A673 (cell line): ENCODE data around the gene NEK7. TPM values are rescaled to one million over a fixed set of nuclear protein-coding genes. Genes with fewer than 3 reads are reported as not detected.

Experiments
- BruUV-seq: library from RNA; stranded (reverse); fragments of 400-500 nt; replicated peaks from 2 replicates; lab custom pipeline; 2021; lab: Mats Ljungman, UMichigan
- CTCF ChIA-PET: fragments of 300-600 bp; sonication (Branson Sonifier 250); formaldehyde crosslinking; loops from one replicate; lab custom pipeline; 2022; ENCODE audit warnings: antibody characterized with exemption; lab: Charles Lee
- POLR2A ChIA-PET: fragments of 300-600 bp; sonication (Branson Sonifier 250); formaldehyde crosslinking; loops from one replicate; lab custom pipeline; 2022; ENCODE audit warnings: antibody characterized with exemption; ENCODE audit not compliant: low non-redundant PET; lab: Charles Lee
- DNase-seq: peaks from one replicate; pipeline ENCODE4 v3.0.0-alpha.2; 2015; ENCODE audit warnings: low spot score
- H3K27ac ChIP-seq: fragments of 200-600 bp; sonication (generic); 2 replicates; pipeline ENCODE4 v1.5.1; 2016; ENCODE audit warnings: mixed run types, low read depth, mild to moderate bottlenecking, mixed read lengths, antibody characterized with exemption, low read length; ENCODE audit not compliant: poor library complexity, severe bottlenecking
- H3K27me3 ChIP-seq: fragments of 200-600 bp; sonication (generic); replicated peaks from 2 replicates; pipeline ENCODE4 v1.6.1; 2017; ENCODE audit warnings: mixed run types, low read depth, mild to moderate bottlenecking, mixed read lengths, antibody characterized with exemption, low read length; ENCODE audit not compliant: insufficient read depth, poor library complexity
- H3K36me3 ChIP-seq: fragments of 200-600 bp; sonication (generic); 2 replicates; pipeline ENCODE4 v1.6.1; 2016; ENCODE audit warnings: mixed run types, mild to moderate bottlenecking, mixed read lengths, antibody characterized with exemption, low read length; ENCODE audit not compliant: insufficient read depth, poor library complexity, severe bottlenecking
- H3K4me1 ChIP-seq: fragments of 200-600 bp; sonication (generic); 2 replicates; pipeline ENCODE4 v1.6.1; 2017; ENCODE audit warnings: mixed run types, mild to moderate bottlenecking, mixed read lengths, antibody characterized with exemption, low read length; ENCODE audit not compliant: insufficient read depth, poor library complexity, severe bottlenecking
- H3K4me3 ChIP-seq: fragments of 200-600 bp; sonication (generic); 2 replicates; pipeline ENCODE4 v1.5.1; 2016; ENCODE audit warnings: low read depth, mixed run types, mild to moderate bottlenecking, mixed read lengths, low read length; ENCODE audit not compliant: poor library complexity, severe bottlenecking
- H3K9me3 ChIP-seq: fragments of 200-600 bp; sonication (generic); 2 replicates; pipeline ENCODE4 v1.6.1; 2016; ENCODE audit warnings: mixed run types, low read depth, mild to moderate bottlenecking, mixed read lengths, antibody characterized with exemption, low read length; ENCODE audit not compliant: poor library complexity, severe bottlenecking
- CTCF ChIP-seq: fragments of 300-800, 200-600 bp; sonication (generic); conservative IDR thresholded peaks from 2 replicates; pipeline ENCODE4 v1.5.1; 2017; ENCODE audit warnings: low read depth, mild to moderate bottlenecking, antibody characterized with exemption, low read length, moderate library complexity, mixed read lengths
- EZH2 ChIP-seq: fragments of 200-600 bp; sonication (generic); IDR thresholded peaks from 2 replicates; pipeline ENCODE4 v1.6.1; 2017; ENCODE audit warnings: borderline replicate concordance, low read depth, mild to moderate bottlenecking, mixed read lengths, antibody characterized with exemption, low read length; ENCODE audit not compliant: poor library complexity, severe bottlenecking
- intact Hi-C: fragments of 100-400 bp; cut with micrococcal nuclease; formaldehyde crosslinking; loops from one replicate; pipeline ENCODE4 v1.10.0; 2022; ENCODE audit not compliant: unreplicated experiment
- total RNA-seq: library from RNA; stranded (reverse); gene quantifications from 2 replicates; pipeline ENCODE4 v1.2.3, GENCODE V29; 2021

The NEK7 gene
- total RNA-seq, 1 experiment from 2014 or later: 18.6 TPM

DNA sequence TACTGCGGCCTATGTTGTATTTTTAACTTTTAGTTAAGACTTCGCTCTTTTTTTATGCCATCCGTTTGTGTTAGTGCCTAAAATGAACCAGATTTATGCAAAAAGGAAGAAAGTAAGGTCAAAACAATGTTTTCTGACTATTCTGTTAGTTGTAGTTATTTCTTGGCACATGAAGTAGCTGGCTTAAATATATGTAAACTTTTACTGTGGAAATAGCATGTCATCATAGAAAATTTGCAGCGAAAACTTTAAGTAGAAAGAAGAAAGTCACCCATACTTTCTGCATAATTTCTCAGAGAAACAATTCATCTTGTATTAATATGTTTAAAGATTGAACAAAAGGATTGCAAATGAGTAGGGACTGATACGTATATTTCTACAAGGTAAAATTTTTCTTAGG is 106.4 kb downstream of the NEK7 start:
- POLR2A ChIA-PET: no interaction called here
- Histone ChIP-seq H3K4me3 (no peak overlapping the region), H3K9me3 (no peaks in the 10 kb centered on the region), H3K27ac (no peak overlapping the region), H3K27me3 (no peaks in the 10 kb centered on the region), H3K36me3 (no peaks in the 10 kb centered on the region), H3K4me1 (no peaks in the 10 kb centered on the region)
- CTCF ChIA-PET: no interaction called here
- no peak for DNase-seq
- BruUV-seq: no TSS peak
- TF ChIP-seq CTCF (no peak), EZH2 (no peak)
- intact Hi-C loops: no loop called here

DNA sequence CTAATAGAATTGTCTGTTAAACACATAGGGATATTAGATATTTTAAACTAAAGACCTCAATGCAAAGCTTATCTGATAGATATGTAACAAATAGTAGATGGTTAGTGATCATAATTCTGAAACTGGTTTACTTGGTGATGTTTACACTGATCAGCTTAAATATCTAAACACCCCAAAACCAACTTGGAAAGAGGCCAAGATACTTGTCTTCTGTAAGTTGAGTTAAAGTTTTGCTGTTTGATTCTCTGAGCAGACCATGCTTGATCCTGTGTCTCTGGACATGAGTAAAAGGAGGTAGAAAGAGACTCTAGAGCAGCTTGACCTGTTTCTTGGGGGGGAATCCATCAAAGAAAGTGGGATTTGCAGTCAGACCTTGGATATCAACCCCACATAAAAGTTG is 107.5 kb downstream of the NEK7 start:
- intact Hi-C loops: no loop called here
- DNase-seq: no peak
- Histone ChIP-seq H3K9me3 (no peaks in the 10 kb centered on the region), H3K36me3 (no peaks in the 10 kb centered on the region), H3K27ac (no peak overlapping the region), H3K27me3 (no peaks in the 10 kb centered on the region), H3K4me1 (peaks cover 9% of the 10 kb centered on the region), H3K4me3 (no peak overlapping the region)
- BruUV-seq: no TSS peak
- POLR2A ChIA-PET: no interaction called here
- no peak for TF ChIP-seq EZH2
- TF ChIP-seq CTCF: no peak
- CTCF ChIA-PET: no interaction called here

- no peaks in the 10 kb centered on the region for H3K36me3 ChIP-seq
- POLR2A ChIA-PET: no interaction called here
- H3K4me3 ChIP-seq: no peak overlapping the region
- TF ChIP-seq EZH2 (no peak), CTCF (no peak)
- DNase-seq: no peak
- intact Hi-C loops: no loop called here
- CTCF ChIA-PET: no interaction called here
- H3K27me3 ChIP-seq: no peaks in the 10 kb centered on the region
- H3K4me1 ChIP-seq: peaks cover 13% of the 10 kb centered on the region
- no peaks in the 10 kb centered on the region for H3K9me3 ChIP-seq
- BruUV-seq: no TSS peak
- H3K27ac ChIP-seq: no peak overlapping the region
These were observed 108.4 kb downstream of the NEK7 start for GRCh38 chr1:198265073-198265661.
